GM12891 (cell line): ENCODE results near the gene IL1RAPL1.

ENCODE experiments used
- POLR2A ChIP-seq: IDR thresholded peaks from 2 replicates; pipeline ENCODE4 v1.6.1; 2011; ENCODE audit warnings: low read depth, low read length, control low read depth
- TAF1 ChIP-seq: IDR thresholded peaks from 2 replicates; pipeline ENCODE4 v1.6.1; 2011; ENCODE audit warnings: low read depth, low read length, control low read depth

DNA sequence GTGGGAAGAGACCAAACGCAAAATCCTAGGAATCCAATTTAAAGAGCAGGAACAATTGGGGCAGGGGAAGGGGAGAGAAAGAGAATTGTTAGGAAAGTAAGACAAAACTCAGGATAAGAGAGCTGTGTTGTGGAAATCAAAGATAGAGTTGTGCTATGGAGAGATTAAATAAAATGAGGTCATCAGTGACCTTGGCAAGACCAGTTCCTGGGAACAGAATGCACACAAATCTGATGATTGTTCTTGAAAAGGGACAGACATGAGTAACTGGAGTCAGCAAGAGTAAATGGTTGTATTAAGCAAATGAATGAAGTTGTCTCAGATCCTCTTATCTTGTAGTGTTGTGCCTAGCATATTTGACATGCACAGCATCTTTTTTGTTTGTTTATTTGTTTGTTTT, 267.4 kb downstream of the IL1RAPL1 start:
- TF ChIP-seq TAF1: no peak
- TF ChIP-seq POLR2A: no peak
